ENCODE measurements around the gene ALK. TPM values are rescaled to one million over a fixed set of nuclear protein-coding genes. Genes with fewer than 3 reads are reported as not detected.

Gene ALK
- polyA plus RNA-seq, 3 donors = 0.02 to 1.0 (median 0.13) TPM

DNA sequence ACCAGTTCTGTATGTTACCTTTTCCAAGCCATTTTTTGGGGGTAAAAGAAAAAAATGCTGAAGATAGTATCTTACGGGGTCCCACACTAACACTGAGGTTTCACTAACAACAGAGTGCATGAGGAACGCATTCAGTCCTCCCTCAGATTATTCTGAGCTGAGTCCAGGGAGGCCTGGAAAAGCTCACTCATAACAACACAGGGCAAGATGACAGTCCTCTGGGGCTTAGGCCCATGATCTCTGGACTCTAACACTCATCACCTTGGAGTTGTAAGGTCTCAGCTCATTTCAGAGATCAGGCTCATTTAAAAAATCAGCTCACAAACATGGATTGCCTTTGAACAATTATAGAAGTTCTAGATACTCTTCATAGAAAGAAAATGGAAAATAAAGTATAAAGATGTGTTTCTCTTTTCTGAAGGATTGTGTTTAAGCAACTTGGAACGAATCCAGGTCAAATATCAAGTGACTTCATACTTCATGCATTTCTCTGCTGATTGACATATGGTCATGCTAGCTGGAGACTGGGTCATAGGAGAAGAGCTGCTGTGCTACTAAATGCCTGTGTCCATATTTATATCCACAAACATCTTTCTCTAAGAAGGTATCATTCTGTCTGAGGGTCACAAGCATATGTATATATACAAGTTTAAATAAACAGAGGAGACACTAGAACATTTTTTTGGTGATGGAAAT lies 265.8 kb downstream of the ALK start:
- 55 to 68% (median 67%) methylated on average over 3 of the region's 3 CpGs for WGBS, 3 donors
- no peak overlapping the region for H3K27ac ChIP-seq (ENCODE audit: low read depth, low read length)

- H3K27ac ChIP-seq (ENCODE audit: low read depth, low read length) = no peak overlapping the region
- WGBS, 3 donors = 76 to 84% (median 81%) methylated on average over 8 of the region's 8 CpGs
These were observed 270.7 kb downstream of the ALK start for GRCh38 chr2:29650631-29651097.

DNA sequence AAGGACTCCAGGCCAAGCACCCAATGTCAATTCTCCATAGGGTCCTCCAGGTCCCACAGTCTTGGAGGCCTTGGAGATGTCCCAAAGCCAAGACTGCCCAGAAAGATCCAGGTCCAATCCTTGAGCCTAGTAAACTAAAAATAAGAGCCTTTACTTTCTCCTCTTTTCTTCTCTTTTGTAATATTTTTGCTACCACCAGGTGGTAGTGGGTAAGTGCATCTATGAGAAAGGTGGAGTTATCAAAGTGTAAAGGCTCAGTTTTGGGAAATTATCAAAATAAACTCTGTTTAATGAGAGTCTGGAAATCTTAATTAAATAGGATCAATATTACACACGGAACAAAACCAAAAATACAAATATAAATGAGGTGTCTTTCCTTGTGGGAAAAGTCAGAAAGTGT lies 276.4 kb downstream of the ALK start:
- WGBS, 3 donors = 50 to 94% (median 82%) methylated on average over 1 of the region's 1 CpG
- no peak overlapping the region for H3K27ac ChIP-seq (ENCODE audit: low read depth, low read length)

GRCh38 chr2:29643196-29643595 lies 278.2 kb downstream of the ALK start:
- no peak overlapping the region for H3K27ac ChIP-seq (ENCODE audit: low read depth, low read length)

GRCh38 chr2:29640360-29640759 lies 281.0 kb downstream of the ALK start:
- WGBS, 3 donors = 72 to 77% (median 73%) methylated on average over 5 of the region's 5 CpGs
- no peak overlapping the region for H3K27ac ChIP-seq (ENCODE audit: low read depth, low read length)

DNA sequence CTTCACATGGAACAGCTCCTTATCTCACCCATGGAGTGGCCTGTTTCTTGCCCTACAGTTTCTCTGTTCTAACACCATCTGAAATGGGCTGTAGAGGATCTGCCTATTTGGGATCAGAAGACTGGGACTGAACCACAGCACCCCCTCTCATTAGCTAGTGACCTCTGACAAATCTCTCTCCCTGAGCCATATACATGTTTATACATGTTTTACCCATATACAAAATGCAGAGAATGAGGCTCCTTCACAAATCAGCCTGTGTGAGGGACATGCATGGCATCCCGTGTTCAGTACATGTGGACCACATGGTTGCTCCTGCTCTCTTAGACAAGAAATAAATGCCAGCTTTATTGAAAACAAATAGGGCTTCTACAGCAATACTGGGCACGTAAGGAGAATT lies 282.7 kb downstream of the ALK start:
- WGBS, 3 donors = 84 to 88% (median 86%) methylated on average over 2 of the region's 2 CpGs
- H3K27ac ChIP-seq (ENCODE audit: low read depth, low read length) = no peak overlapping the region

DNA sequence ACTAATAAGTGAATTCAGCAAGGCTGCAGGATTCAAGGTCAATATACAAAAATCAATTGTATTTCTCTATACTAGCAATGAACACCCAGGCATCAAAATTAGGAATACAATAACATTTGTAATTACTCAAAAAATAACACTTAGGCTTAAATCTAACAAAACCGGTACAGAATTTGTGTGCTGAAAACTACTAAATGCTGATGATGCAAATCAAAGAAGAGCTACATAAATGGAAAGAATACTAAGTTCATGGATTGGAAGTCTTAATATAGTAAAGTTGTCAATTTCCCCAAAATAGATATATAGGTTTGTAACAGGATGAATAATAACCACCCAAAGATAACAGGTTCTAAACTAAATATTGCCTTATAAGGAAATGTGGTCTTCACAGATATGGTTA lies 286.5 kb downstream of the ALK start:
- no peak overlapping the region for H3K27ac ChIP-seq (ENCODE audit: low read depth, low read length)
- 91 to 98% (median 96%) methylated on average over 1 of the region's 1 CpG for WGBS, 3 donors

DNA sequence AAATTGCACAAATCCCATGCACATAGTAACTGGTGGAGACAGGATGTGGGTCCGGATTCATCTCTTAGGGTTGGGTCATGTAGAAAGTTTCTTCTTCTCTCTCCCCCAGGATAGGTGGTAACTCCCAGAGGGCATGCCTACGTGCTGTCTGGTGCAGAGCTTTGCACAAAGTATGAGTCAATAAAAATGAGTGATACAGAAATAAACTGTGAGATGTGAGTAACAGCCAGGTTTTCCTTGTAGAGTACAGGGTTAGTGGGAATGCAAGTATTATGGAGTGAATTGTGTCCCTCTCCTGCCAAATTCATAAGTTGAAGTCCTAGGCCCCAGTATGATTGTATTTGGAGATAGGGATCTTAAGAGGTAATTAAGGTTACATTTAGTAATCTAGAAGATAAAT lies 289.4 kb downstream of the ALK start:
- WGBS, 3 donors = 82 to 89% (median 85%) methylated on average over 2 of the region's 2 CpGs
- H3K27ac ChIP-seq (ENCODE audit: low read depth, low read length) = no peak overlapping the region

DNA sequence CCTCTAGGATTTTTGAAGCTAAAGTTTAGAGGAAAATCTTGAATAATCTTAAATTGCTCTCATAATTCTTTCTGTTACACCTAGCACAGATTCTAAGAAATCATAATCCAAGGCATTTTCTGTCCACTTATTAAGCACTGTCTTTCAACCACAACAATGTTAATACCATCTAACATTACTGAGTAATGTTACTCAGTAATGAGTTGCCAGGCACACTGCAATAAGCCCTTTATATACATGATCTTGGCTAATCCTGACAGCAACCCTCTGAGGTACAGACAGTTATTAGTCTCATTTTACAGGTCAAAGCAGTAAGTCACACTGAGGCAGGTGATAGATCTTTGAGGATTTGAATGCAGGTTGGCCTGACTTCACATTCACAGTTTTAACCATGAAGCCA lies 291.9 kb downstream of the ALK start:
- H3K27ac ChIP-seq (ENCODE audit: low read depth, low read length) = no peak overlapping the region

- WGBS, 3 donors = 55 to 66% (median 63%) methylated on average over 4 of the region's 4 CpGs
- H3K27ac ChIP-seq (ENCODE audit: low read depth, low read length) = no peak overlapping the region
These were observed 292.5 kb downstream of the ALK start for GRCh38 chr2:29628862-29629261.

GRCh38 chr2:29628108-29628745 lies 293.2 kb downstream of the ALK start:
- WGBS, 3 donors = 49 to 82% (median 54%) methylated on average over 2 of the region's 2 CpGs
- no peak overlapping the region for H3K27ac ChIP-seq (ENCODE audit: low read depth, low read length)

GRCh38 chr2:29627279-29627711 lies 294.1 kb downstream of the ALK start:
- H3K27ac ChIP-seq (ENCODE audit: low read depth, low read length) = no peak overlapping the region
- WGBS, 3 donors = 47 to 77% (median 48%) methylated on average over 5 of the region's 5 CpGs

- WGBS, 3 donors = 86 to 89% (median 86%) methylated on average over 1 of the region's 1 CpG
- no peak overlapping the region for H3K27ac ChIP-seq (ENCODE audit: low read depth, low read length)
These were observed 300.5 kb downstream of the ALK start for GRCh38 chr2:29620890-29621289.

DNA sequence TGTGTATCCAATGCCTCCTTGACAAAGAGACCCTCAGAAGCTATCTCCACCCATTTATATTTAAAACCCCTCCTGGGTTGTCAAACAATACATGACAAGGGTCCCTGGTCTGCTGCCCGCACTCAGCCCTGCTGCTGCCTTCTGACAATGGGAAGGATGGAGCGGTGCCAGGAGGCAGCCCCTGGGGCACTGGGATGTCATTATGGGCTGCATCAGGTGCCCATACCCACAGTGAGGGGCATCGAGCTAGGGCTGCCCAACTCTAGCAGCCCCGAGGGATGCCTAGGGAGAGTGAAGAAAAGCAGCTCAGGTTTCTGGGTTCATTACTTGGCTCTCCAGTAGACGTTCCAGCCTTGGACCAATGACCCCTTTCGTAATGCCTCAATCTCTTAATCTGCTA lies 301.7 kb downstream of the ALK start:
- WGBS, 3 donors = 89 to 94% (median 89%) methylated on average over 6 of the region's 6 CpGs
- no peak overlapping the region for H3K27ac ChIP-seq (ENCODE audit: low read depth, low read length)

DNA sequence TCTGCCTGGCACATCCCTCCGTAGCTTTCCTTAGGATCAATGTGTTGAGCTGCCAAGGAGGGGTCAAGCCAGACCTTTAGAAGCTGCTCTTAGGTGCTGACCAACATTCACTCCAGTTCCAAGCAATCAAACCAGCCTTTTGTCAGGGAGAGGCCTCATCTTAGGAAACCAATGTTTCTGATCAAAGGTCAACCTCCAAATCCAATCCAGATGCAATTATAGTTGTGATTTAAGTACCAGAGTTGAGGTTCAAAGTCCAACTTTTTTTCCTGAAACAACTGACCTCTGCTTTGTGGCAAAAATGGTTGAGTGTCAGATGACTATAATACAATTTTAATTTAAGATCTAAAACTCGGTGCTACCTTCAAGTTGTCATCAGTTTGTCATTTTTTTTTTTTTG lies 303.4 kb downstream of the ALK start:
- 76 to 82% (median 79%) methylated on average over 2 of the region's 2 CpGs for WGBS, 3 donors
- H3K27ac ChIP-seq (ENCODE audit: low read depth, low read length) = no peak overlapping the region

GRCh38 chr2:29617351-29617750 lies 304.0 kb downstream of the ALK start:
- H3K27ac ChIP-seq (ENCODE audit: low read depth, low read length) = no peak overlapping the region
- WGBS, 3 donors = 78 to 91% (median 80%) methylated on average over 3 of the region's 3 CpGs

DNA sequence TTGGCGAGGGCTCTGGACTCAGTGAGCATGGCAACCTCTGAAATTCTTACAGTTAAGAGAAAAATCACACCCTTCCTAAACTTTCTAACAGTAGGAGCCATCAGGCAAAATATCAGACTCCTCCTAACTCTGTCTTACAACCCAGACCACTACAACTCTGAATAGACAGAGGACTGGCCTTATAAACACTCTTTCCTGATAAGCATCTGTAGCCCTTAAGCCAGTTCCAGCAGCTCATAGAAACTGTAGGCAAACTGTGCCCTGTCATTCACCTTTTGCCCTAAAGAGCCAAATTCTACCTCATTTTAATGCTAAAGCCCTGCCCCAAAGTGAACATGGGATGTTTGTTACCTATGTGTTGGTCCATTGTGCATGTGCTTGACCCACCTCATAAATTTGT lies 304.8 kb downstream of the ALK start:
- 50 to 64% (median 57%) methylated on average over 1 of the region's 1 CpG for WGBS, 3 donors
- no peak overlapping the region for H3K27ac ChIP-seq (ENCODE audit: low read depth, low read length)

DNA sequence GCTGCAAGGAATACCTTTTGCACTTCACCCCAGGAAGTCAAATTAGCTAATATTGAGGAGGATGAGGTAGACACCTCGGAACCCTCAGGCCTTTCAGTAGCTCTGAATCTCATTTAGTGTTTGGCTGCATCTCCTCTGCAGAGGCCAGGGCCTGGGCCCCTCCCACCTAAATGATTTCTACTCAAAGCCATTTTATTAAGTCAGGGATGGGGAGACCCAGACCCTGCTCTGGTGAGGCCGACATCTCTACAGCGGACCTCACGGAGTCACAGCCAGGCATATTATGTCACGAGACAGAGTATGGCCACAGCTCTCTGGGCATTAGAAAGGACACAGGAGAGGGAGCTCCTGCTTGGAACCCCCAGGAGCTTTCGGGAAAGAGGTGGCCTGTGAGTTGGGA lies 305.5 kb downstream of the ALK start:
- no peak overlapping the region for H3K27ac ChIP-seq (ENCODE audit: low read depth, low read length)
- 81 to 88% (median 83%) methylated on average over 6 of the region's 6 CpGs for WGBS, 3 donors

DNA sequence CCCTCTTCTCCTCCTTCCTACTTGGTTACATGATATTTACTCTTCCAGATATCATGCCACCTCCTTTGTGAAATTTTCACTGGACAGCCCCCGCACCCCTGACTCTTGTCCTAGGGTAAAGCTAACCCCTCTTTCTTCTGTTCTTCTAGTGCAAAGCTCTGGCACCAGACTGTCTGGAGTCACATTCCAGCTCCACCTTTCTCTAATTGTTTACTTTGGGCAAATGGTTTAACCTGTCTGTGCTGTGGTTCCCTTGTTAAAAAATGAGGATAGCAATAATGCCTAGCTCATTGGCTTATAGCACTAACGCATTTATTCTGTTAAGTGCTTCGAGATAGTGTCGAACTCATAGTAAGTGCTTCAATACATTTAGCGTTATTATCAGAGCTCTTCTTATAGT lies 306.2 kb downstream of the ALK start:
- H3K27ac ChIP-seq (ENCODE audit: low read depth, low read length) = no peak overlapping the region
- 73 to 84% (median 77%) methylated on average over 5 of the region's 5 CpGs for WGBS, 3 donors

DNA sequence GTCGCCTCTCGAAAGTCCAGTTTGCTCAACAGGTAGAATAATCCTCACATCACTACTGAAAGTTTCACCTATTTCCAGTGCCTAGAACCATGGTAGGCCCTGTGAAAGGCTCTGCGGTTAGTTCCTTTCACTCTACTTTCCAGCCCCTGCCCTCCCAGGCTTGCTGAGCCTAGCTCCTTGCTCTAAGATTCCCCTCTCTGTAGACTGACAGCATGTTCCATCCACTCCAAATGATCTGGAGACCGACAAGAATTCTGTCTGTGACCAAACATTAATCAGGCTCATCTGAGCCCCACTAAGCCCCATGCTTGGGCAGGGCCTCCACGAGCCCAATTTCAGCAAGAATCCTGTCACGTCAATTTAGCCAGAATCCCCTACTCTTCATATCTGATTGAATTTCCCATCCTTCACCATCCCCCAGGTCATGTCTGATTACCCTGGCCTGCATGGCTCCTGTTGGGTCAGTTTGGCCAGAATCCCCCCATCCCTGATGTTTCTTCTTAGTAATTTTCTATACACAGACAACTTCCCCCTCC lies 307.0 kb downstream of the ALK start:
- 79 to 93% (median 88%) methylated on average over 6 of the region's 6 CpGs for WGBS, 3 donors
- H3K27ac ChIP-seq (ENCODE audit: low read depth, low read length) = no peak overlapping the region

Data from adipose tissue (tissue), 3 donors.